GM18870 (cell line): Measurements from ENCODE around the gene BOLA2.
"Not testable (repeated sequence)": the region's sequence is repeated elsewhere in the genome, so short reads cannot be mapped to it uniquely, and the experiment has no call there.

ENCODE experiments used
- ATAC-seq: cut with Tn5 transposase; IDR thresholded peaks from one replicate; pipeline ENCODE4 v1.9.1; 2021; ENCODE audit warnings: moderate library complexity; ENCODE audit not compliant: unreplicated experiment

The BOLA2 gene

GRCh38 chr16:29454269-29454668 is at the start of gene BOLA2, which contains the start of gene SLX1B:
BOLA2 (minus strand) TSS chr16:29454351; CDS start chr16:29454253, 98 bp downstream.
SLX1B (plus strand) TSS chr16:29454533.
- ATAC-seq = peak; percentile 91

GRCh38 chr16:29482276-29482675 is 28.1 kb upstream of the BOLA2 start:
- not testable (repeated sequence) for ATAC-seq

- not testable (repeated sequence) for ATAC-seq
Observed at GRCh38 chr16:29472065-29472464, 17.9 kb upstream of the BOLA2 start.

GRCh38 chr16:29469660-29470059 is 15.5 kb upstream of the BOLA2 start:
- not testable (repeated sequence) for ATAC-seq

GRCh38 chr16:29467654-29468366 is 13.7 kb upstream of the BOLA2 start:
- not testable (repeated sequence) for ATAC-seq

GRCh38 chr16:29466904-29467303 is 12.8 kb upstream of the BOLA2 start:
- not testable (repeated sequence) for ATAC-seq

GRCh38 chr16:29465985-29466824 is 12.1 kb upstream of the BOLA2 start:
- not testable (repeated sequence) for ATAC-seq

GRCh38 chr16:29460647-29461030 is 6.5 kb upstream of the BOLA2 start:
- not testable (repeated sequence) for ATAC-seq

GRCh38 chr16:29459706-29460646 is 5.8 kb upstream of the BOLA2 start, which contains the start of gene SULT1A4:
SULT1A4 (plus strand) TSS chr16:29459913; CDS start chr16:29461386, 1,473 bp downstream.
- not testable (repeated sequence) for ATAC-seq

- ATAC-seq = not testable (repeated sequence)
Observed at GRCh38 chr16:29457660-29458059, 3.5 kb upstream of the BOLA2 start.

GRCh38 chr16:29454828-29455227 is 677 bp upstream of the BOLA2 start:
- peak; percentile 30 for ATAC-seq

- peak; percentile 1 for ATAC-seq
Observed at GRCh38 chr16:29453754-29454153, 397 bp downstream of the BOLA2 start.

GRCh38 chr16:29425390-29425789 is 28.8 kb downstream of the BOLA2 start:
- not testable (repeated sequence) for ATAC-seq

- ATAC-seq = not testable (repeated sequence)
Observed at GRCh38 chr16:29423587-29423986, 30.6 kb downstream of the BOLA2 start.

GRCh38 chr16:29405249-29405648 is 48.9 kb downstream of the BOLA2 start:
- not testable (repeated sequence) for ATAC-seq
